Kidney tubule cell (primary cell): Measurements from ENCODE around the gene KRT16.
"Not testable (repeated sequence)": the region's sequence is repeated elsewhere in the genome, so short reads cannot be mapped to it uniquely, and the experiment has no call there.

ENCODE experiments used
- DNase-seq: peaks from one replicate; pipeline ENCODE4 v3.0.0-alpha.2; 2018; ENCODE audit warnings: low spot score

Gene KRT16

DNA sequence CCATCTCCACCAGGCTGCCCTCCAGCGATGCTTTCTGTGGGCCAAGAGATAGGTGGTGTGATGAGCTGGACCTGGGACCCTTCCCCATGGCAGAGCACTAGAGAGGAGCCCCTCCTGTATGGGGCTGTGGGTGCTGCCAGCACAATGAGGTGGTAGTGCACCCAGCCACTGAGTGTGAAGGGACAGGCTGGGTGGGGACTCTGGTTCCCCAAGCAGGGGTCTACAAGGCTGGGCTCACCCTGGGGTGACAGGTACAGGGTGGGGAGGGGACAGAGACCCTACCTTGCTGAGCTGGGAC lies 15.5 kb upstream of the KRT16 start:
- DNase-seq = not testable (repeated sequence)

DNA sequence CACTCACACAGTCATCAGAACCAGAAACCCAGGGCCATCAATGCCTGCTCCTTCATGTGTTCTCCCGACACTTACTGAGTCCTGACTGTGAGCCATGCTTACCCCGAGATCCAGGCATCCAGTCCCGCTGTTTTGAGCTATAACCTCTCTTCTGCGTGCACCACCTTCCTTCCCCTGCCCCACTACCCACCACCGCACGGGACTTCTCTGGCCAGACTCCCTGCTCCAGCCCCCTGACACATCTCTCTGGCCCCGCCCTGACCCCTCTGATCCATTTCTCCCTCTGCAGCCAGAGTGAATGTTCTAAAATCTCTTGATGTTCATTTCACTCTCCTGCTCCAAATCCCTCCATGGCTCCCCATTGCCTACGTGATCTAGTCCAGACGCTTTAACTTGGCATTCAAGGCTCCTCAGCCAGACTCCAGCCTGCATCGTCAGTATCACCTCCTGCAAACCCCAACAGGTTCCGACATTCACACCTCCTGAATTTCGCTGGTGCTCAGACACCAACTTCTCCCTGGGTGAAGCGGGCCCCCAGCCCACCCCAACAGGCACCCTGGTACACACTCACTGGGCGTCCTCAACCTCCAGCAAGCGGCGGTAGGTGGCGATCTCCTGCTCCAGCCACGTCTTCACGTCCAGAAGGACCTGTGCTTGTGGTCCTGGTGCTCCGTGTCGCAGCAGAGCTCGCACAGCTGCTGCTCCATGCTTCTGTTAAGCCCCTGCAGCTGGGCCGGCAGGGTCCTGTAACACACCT lies 14.9 kb upstream of the KRT16 start:
- DNase-seq = no peak

- DNase-seq = not testable (repeated sequence)
These were observed 14.3 kb upstream of the KRT16 start for GRCh38 chr17:41626914-41627295.

GRCh38 chr17:41626028-41626913 lies 13.7 kb upstream of the KRT16 start:
- DNase-seq = not testable (repeated sequence)

DNA sequence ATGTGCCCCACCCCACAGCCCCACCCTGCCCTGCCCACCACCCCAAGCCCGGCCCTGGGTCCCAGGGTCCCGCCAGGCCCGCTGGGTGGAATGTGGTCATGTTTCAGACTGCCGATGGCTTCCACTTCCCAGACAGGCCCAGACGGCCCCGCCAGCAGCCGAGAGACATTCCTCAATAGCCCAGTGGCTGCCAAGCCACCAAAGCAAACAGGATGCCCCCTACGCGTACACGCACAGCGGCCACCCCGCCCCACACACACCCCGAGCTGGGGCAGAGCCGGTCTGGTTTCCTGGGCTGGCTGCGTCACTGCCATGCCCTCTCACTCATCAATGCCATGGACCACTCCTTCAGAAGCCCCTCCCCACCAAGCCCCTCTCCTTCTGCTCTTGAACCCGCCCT lies 13.0 kb upstream of the KRT16 start:
- DNase-seq = no peak

GRCh38 chr17:41624208-41625101 lies 11.9 kb upstream of the KRT16 start, which contains the start of gene KRT17:
Gene KRT17 (minus strand): TSS chr17:41624575. CDS start chr17:41624509, 66 bp downstream.
- peak; percentile 30 for DNase-seq

- DNase-seq = not testable (repeated sequence)
These were observed 10.8 kb upstream of the KRT16 start for GRCh38 chr17:41623184-41623861.

GRCh38 chr17:41622340-41623183 lies 10.0 kb upstream of the KRT16 start:
- not testable (repeated sequence) for DNase-seq

DNA sequence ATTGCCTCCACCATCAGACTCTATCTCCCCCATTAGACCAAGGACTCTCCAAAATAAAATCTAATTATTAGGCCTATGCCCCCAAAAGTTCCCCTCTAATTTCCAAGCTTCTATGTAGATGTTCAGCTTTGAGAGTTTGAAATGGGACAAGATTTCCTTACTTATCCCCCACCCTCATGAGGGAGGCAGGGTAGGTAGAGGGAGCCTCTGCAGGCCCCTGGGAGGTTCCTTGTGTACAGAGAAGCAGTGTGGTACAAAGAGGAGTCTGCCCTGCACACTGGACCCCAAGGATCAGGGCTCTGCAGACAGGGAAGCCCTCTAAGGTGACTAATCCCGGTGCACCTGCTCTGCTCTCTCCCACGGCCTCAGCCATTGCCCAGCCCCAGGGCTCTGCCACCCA lies 9.3 kb upstream of the KRT16 start:
- no peak for DNase-seq

- DNase-seq = not testable (repeated sequence)
These were observed 8.9 kb upstream of the KRT16 start for GRCh38 chr17:41621435-41621817.

- DNase-seq = no peak
These were observed 8.2 kb upstream of the KRT16 start for GRCh38 chr17:41620583-41621434.

GRCh38 chr17:41619927-41620582 lies 7.5 kb upstream of the KRT16 start:
- DNase-seq = not testable (repeated sequence)

- peak; percentile 56 for DNase-seq
These were observed 6.7 kb upstream of the KRT16 start for GRCh38 chr17:41619036-41619926.

- DNase-seq = no peak
These were observed 5.9 kb upstream of the KRT16 start for GRCh38 chr17:41618341-41619035.

GRCh38 chr17:41617698-41618097 lies 5.1 kb upstream of the KRT16 start:
- DNase-seq = no peak

- DNase-seq = no peak
These were observed 4.6 kb upstream of the KRT16 start for GRCh38 chr17:41617136-41617535.

- not testable (repeated sequence) for DNase-seq
These were observed 3.9 kb upstream of the KRT16 start for GRCh38 chr17:41616486-41616885.

GRCh38 chr17:41615454-41615853 lies 2.9 kb upstream of the KRT16 start:
- peak; percentile 79 for DNase-seq
